Adrenal gland (tissue), 5 donors: ENCODE results near the gene NIPAL3.

Source experiments
- POLR2A ChIP-seq, 2 donors: fragments of 450-650 bp; IDR thresholded peaks; one replicate each; pipeline ENCODE4 v1.6.1; 2017; ENCODE audit warnings: antibody characterized with exemption in 2 of 2, mild to moderate bottlenecking in 2 of 2, moderate library complexity in 1 of 2
- TF ChIP-seq, protein P1 (sequence below), 6 experiments: fragments of 450-650 bp in 4 of 6; fragments of 200-600 bp in 2 of 6; sonication (generic) in 1 of 6; IDR thresholded peaks; 1 replicate in 5 of 6; 2 replicates in 1 of 6; pipeline versions ENCODE4 v1.5.1 to v1.8.0; 2016 to 2021; ENCODE audit warnings: antibody characterized with exemption in 6 of 6, mild to moderate bottlenecking in 2 of 6, moderate library complexity in 1 of 6
- donor health status: DM: no; HTN: no; CAD: no.

- TF ChIP-seq, protein P1, sequence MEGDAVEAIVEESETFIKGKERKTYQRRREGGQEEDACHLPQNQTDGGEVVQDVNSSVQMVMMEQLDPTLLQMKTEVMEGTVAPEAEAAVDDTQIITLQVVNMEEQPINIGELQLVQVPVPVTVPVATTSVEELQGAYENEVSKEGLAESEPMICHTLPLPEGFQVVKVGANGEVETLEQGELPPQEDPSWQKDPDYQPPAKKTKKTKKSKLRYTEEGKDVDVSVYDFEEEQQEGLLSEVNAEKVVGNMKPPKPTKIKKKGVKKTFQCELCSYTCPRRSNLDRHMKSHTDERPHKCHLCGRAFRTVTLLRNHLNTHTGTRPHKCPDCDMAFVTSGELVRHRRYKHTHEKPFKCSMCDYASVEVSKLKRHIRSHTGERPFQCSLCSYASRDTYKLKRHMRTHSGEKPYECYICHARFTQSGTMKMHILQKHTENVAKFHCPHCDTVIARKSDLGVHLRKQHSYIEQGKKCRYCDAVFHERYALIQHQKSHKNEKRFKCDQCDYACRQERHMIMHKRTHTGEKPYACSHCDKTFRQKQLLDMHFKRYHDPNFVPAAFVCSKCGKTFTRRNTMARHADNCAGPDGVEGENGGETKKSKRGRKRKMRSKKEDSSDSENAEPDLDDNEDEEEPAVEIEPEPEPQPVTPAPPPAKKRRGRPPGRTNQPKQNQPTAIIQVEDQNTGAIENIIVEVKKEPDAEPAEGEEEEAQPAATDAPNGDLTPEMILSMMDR (IDR thresholded peaks at IDR 0.05) = no peak
- no peak for TF ChIP-seq POLR2A (IDR thresholded peaks at IDR 0.05)
Measured at GRCh38 chr1:24490101-24490781, 74.6 kb downstream of the NIPAL3 start.
